Type B pancreatic cell (in vitro differentiated cells): Measurements from ENCODE around the gene ZNF438. TPM values are rescaled to one million over a fixed set of nuclear protein-coding genes. Genes with fewer than 3 reads are reported as not detected.

Experiments
- DNase-seq: peaks from one replicate; pipeline ENCODE4 v3.0.0; 2021; ENCODE audit warnings: mixed read lengths; ENCODE audit not compliant: unreplicated experiment; ENCODE audit errors: extremely low spot score
- H3K27ac Mint-ChIP-seq: 2 replicates; pipeline ENCODE4 v1.8.0; 2021; ENCODE audit warnings: mild to moderate bottlenecking, mixed read lengths
- H3K27me3 Mint-ChIP-seq: 2 replicates; pipeline ENCODE4 v1.8.0; 2021; ENCODE audit warnings: mixed read lengths
- H3K36me3 Mint-ChIP-seq: 2 replicates; pipeline ENCODE4 v1.8.0; 2021; ENCODE audit warnings: mixed read lengths
- H3K4me1 Mint-ChIP-seq: one replicate; pipeline ENCODE4 v1.8.0; 2021; ENCODE audit warnings: mixed read lengths; ENCODE audit not compliant: unreplicated experiment
- H3K4me3 Mint-ChIP-seq: 2 replicates; pipeline ENCODE4 v1.8.0; 2021; ENCODE audit warnings: mild to moderate bottlenecking, mixed read lengths
- H3K9me3 Mint-ChIP-seq: 2 replicates; pipeline ENCODE4 v1.8.0; 2021; ENCODE audit warnings: mixed read lengths
- total RNA-seq: library from RNA; stranded (reverse); gene quantifications from 2 replicates; pipeline ENCODE4 v1.2.1, GENCODE V29; 2021; ENCODE audit warnings: low replicate concordance
- TF ChIP-seq, protein P1 (sequence below): fragments of 200-600 bp; sonication (generic); conservative IDR thresholded peaks from 2 replicates; pipeline ENCODE4 v1.5.0; 2021; ENCODE audit warnings: antibody characterized with exemption, mild to moderate bottlenecking

Gene ZNF438
- total RNA-seq, 1 donor from 2014 or later = 3.7 TPM

DNA sequence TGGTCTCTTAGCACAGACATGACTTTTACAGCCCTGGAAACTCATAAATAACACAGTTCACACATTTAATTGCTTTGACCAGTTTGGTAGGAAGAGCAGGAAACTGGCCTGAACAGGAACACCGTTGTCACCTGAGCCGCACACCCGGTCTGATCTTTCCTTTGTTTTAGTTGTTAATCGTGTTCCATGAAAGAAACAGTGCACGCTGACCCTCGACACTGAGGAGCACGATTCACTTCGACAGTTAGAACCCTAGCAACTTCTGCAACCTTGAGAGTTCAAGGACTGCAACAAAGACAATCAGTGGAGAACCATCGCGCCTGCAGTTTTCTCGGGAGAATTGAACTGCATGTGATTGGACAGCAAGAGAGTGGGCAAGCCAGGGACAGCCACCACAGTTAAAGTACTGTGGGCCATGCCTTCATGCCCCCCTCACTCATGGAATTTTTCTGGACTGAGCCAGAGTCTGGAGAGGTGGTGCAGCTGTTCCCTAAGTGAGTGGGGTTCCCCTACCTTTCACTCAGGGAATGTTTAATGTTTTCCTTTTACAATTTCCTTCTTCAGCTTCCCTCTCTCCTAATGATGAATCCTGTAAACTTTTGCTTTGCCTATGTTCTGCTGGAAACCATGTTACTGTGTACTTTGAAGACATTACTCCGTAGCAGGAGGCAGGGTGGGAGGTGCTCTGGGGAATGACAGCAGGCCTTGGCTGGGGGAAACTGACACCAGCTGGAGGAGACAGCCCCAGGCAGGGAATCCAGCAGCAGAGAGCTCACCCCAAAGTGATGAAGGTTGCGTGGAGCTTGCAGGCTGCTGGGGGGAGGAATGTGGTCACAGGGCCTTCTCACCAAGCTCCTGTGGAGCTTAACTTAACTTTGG, 198.7 kb downstream of the ZNF438 start:
- TF ChIP-seq, protein P1, sequence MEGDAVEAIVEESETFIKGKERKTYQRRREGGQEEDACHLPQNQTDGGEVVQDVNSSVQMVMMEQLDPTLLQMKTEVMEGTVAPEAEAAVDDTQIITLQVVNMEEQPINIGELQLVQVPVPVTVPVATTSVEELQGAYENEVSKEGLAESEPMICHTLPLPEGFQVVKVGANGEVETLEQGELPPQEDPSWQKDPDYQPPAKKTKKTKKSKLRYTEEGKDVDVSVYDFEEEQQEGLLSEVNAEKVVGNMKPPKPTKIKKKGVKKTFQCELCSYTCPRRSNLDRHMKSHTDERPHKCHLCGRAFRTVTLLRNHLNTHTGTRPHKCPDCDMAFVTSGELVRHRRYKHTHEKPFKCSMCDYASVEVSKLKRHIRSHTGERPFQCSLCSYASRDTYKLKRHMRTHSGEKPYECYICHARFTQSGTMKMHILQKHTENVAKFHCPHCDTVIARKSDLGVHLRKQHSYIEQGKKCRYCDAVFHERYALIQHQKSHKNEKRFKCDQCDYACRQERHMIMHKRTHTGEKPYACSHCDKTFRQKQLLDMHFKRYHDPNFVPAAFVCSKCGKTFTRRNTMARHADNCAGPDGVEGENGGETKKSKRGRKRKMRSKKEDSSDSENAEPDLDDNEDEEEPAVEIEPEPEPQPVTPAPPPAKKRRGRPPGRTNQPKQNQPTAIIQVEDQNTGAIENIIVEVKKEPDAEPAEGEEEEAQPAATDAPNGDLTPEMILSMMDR = no peak
- Mint-ChIP-seq H3K27me3 (no peaks in the 10 kb centered on the region), H3K4me1 (peaks cover 60% of the 10 kb centered on the region)

DNA sequence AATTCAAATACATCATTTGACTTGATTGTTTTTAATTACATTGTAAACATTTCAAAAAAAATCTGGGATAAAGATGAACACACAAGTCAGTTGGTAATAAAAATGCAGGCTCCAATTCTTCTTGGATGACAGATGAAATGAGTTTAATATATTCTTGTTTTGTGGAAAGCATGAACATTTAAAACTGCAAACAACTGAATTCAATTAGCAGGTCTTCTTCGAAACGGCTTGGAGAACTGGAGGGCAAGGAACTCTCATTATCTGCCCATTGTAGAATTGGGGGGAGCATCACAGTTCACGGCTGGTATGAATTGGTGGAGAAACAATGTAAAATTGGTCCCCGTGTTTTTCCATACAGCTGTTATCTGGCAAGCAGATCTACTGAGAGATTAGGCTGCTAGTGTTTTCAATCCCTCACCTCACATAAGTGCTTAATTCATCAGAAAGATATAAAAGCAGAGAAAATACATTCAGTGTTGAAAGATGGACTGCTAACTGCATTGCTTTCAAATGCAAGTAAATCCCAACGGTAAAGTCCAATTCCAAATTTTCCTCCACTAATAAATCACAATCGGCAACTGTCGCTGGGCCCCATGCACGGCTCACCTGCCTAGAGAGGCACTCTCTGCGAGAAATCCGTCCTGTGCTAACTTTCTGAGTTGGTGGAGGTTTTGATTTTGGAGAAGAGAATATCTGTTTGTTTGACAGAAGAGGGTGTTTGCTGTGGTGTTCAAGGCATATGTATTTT, 199.5 kb downstream of the ZNF438 start:
- Mint-ChIP-seq H3K36me3 (no peaks in the 10 kb centered on the region), H3K4me1 (peaks cover 60% of the 10 kb centered on the region), H3K27ac (no peak overlapping the region), H3K4me3 (peak overlapping the region; percentile 56), H3K27me3 (no peaks in the 10 kb centered on the region), H3K9me3 (peaks cover 8% of the 10 kb centered on the region)
- TF ChIP-seq, protein P1 = no peak
- no peak for DNase-seq

More for the DNA sequence above, 198.7 kb downstream of the ZNF438 start:
- Mint-ChIP-seq H3K36me3 (no peaks in the 10 kb centered on the region), H3K4me3 (peak overlapping the region; percentile 56), H3K9me3 (peaks cover 8% of the 10 kb centered on the region), H3K27ac (peak overlapping the region; percentile 35)
- no peak for DNase-seq

DNA sequence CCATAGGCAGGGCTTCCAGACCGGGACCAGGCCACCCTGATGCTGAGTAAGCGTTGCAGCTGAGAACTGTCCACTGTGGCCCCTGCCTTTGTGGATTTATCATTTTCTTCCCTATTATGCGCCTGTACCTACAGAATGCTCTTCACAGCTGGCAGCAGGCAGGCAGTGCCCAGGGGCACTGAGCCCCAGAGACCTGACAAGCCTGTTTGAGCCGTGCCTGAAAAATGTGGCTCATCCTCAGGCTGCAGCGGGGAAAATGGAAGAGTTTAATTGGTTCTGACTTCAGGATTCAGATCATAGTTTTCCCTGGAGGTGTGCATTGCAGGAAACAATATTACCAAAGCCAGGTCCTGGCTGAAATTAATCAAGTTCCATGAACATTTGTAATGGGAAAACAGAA, 200.2 kb downstream of the ZNF438 start:
- no peaks in the 10 kb centered on the region for H3K27me3 Mint-ChIP-seq
- TF ChIP-seq, protein P1 = no peak

DNA sequence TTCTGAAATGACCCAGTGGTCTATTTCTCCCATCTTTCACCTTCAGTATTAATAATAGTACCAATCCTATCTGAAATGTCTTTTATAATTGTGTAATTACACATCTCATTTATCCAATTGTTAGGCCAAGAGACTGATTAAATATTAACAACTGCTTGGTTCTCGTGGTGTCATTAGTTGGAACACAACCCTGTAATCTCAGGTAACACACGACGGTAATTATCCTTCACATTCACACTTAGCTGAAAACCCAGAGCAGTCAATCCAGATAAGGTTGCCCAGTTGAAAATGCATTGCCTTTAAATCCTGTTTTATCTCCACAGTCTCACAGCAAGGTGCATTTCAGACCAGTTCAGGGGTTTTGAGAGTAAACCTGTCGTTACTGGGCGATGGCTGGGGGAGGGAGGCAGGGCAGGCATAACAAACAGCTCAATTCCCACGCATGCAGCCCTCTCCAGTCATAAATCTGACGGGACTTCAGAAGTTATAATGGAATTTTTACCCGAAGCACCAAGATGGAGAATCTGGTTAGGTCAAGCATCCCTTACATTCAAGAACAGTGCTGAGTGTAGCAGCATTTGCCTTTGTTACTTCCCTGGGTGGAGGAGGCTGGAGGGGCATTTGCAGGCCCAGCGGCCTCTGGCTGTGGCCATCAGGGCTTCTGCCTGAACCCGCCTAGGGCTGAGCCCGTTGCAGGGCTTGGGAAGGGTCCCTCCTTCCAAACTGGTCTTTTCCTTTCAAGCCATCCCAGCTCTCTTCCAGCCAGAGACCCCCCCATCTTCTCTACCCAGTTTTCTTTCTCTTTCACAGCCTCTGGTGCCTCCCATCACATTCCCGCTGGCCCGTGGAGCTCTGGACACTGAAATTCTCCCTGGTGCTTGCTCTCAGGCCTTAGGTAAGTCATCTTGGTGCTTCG, 201.1 kb downstream of the ZNF438 start:
- H3K9me3 Mint-ChIP-seq = peaks cover 5% of the 10 kb centered on the region
- peaks cover 63% of the 10 kb centered on the region for H3K4me1 Mint-ChIP-seq
- DNase-seq = no peak
- no peaks in the 10 kb centered on the region for H3K36me3 Mint-ChIP-seq
- peak overlapping the region; percentile 16 for H3K4me3 Mint-ChIP-seq
- TF ChIP-seq, protein P1 = no peak
- peak overlapping the region; percentile 68 for H3K27ac Mint-ChIP-seq
- H3K27me3 Mint-ChIP-seq = no peaks in the 10 kb centered on the region

More for the DNA sequence above, 200.2 kb downstream of the ZNF438 start:
- H3K27ac Mint-ChIP-seq = peak overlapping the region; percentile 68
- peak overlapping the region; percentile 50 for H3K4me3 Mint-ChIP-seq
- H3K4me1 Mint-ChIP-seq = peaks cover 60% of the 10 kb centered on the region
- H3K36me3 Mint-ChIP-seq = no peaks in the 10 kb centered on the region
- H3K9me3 Mint-ChIP-seq = peaks cover 5% of the 10 kb centered on the region
- no peak for DNase-seq

DNA sequence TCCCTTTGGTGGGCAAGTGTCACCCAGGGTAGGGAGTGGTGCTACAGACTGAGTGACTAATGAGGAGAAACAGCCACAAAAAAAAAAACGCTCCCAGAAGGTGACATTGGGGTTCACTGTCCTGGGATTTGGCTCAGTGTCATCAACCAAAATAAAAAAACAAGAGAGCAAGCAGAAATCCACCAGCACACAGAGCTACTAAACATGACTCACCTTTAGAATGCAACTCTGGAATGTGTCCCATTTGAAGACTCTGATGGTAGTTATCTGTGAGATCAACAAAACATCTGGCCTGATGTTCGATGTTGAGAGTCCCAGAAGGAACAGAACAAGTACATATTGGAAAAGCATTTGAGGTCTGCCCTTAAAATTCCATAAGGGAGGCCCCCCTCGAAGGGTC, 201.8 kb downstream of the ZNF438 start:
- H3K27me3 Mint-ChIP-seq = no peaks in the 10 kb centered on the region
- H3K36me3 Mint-ChIP-seq = no peaks in the 10 kb centered on the region
- H3K4me1 Mint-ChIP-seq = peaks cover 57% of the 10 kb centered on the region
- no peak overlapping the region for H3K27ac Mint-ChIP-seq
- peaks cover 5% of the 10 kb centered on the region for H3K9me3 Mint-ChIP-seq
- no peak for DNase-seq
- no peak overlapping the region for H3K4me3 Mint-ChIP-seq
- TF ChIP-seq, protein P1 = no peak
